ENCODE data around the gene LRP1B.

The LRP1B gene

GRCh38 chr2:142082368-142082767, 48.4 kb downstream of the LRP1B start:
- no peak for DNase-seq (ENCODE audit: low read depth, low spot score)
- no peaks in the 10 kb centered on the region for H3K9me3 ChIP-seq (ENCODE audit: insufficient read depth, low read length)
- H3K36me3 ChIP-seq (ENCODE audit: insufficient read depth, insufficient read length, low read length) = no peaks in the 10 kb centered on the region
- H3K9ac ChIP-seq (ENCODE audit: insufficient read length, low read depth) = no peak overlapping the region
- H3K27me3 ChIP-seq (ENCODE audit: insufficient read depth, insufficient read length) = no peaks in the 10 kb centered on the region
- no peak overlapping the region for H3K4me3 ChIP-seq (ENCODE audit: insufficient read length, low read depth)
- TF ChIP-seq SUZ12 (IDR thresholded peaks at IDR 0.05; ENCODE audit: extremely low read depth, insufficient read depth, insufficient read length) = no peak
- TF ChIP-seq YY1 (IDR thresholded peaks at IDR 0.05; ENCODE audit: insufficient read depth, insufficient read length) = no peak
- no peak for TF ChIP-seq ZNF274 (IDR thresholded peaks at IDR 0.05; ENCODE audit: low read depth, low read length)
- H3K4me1 ChIP-seq (ENCODE audit: insufficient read depth, insufficient read length) = no peaks in the 10 kb centered on the region

GRCh38 chr2:142076317-142076716, 54.5 kb downstream of the LRP1B start:
- H3K4me1 ChIP-seq (ENCODE audit: insufficient read depth, insufficient read length) = no peaks in the 10 kb centered on the region
- no peak for DNase-seq (ENCODE audit: low read depth, low spot score)
- H3K4me3 ChIP-seq (ENCODE audit: insufficient read length, low read depth) = no peak overlapping the region
- H3K9me3 ChIP-seq (ENCODE audit: insufficient read depth, low read length) = no peaks in the 10 kb centered on the region
- H3K36me3 ChIP-seq (ENCODE audit: insufficient read depth, insufficient read length, low read length) = no peaks in the 10 kb centered on the region
- TF ChIP-seq SUZ12 (IDR thresholded peaks at IDR 0.05; ENCODE audit: extremely low read depth, insufficient read depth, insufficient read length) (no peak), ZNF274 (IDR thresholded peaks at IDR 0.05; ENCODE audit: low read depth, low read length) (no peak)
- H3K27me3 ChIP-seq (ENCODE audit: insufficient read depth, insufficient read length) = no peaks in the 10 kb centered on the region
- H3K9ac ChIP-seq (ENCODE audit: insufficient read length, low read depth) = no peak overlapping the region

- H3K36me3 ChIP-seq (ENCODE audit: insufficient read depth, insufficient read length, low read length) = no peaks in the 10 kb centered on the region
- no peaks in the 10 kb centered on the region for H3K9me3 ChIP-seq (ENCODE audit: insufficient read depth, low read length)
- no peak for DNase-seq (ENCODE audit: low read depth, low spot score)
- no peaks in the 10 kb centered on the region for H3K27me3 ChIP-seq (ENCODE audit: insufficient read depth, insufficient read length)
- no peak overlapping the region for H3K4me3 ChIP-seq (ENCODE audit: insufficient read length, low read depth)
- no peak overlapping the region for H3K9ac ChIP-seq (ENCODE audit: insufficient read length, low read depth)
- no peaks in the 10 kb centered on the region for H3K4me1 ChIP-seq (ENCODE audit: insufficient read depth, insufficient read length)
- TF ChIP-seq SUZ12 (IDR thresholded peaks at IDR 0.05; ENCODE audit: extremely low read depth, insufficient read depth, insufficient read length) = no peak
- no peak for TF ChIP-seq YY1 (IDR thresholded peaks at IDR 0.05; ENCODE audit: insufficient read depth, insufficient read length)
- no peak for TF ChIP-seq ZNF274 (IDR thresholded peaks at IDR 0.05; ENCODE audit: low read depth, low read length)
Measured at GRCh38 chr2:142075826-142076225, 55.0 kb downstream of the LRP1B start.

DNA sequence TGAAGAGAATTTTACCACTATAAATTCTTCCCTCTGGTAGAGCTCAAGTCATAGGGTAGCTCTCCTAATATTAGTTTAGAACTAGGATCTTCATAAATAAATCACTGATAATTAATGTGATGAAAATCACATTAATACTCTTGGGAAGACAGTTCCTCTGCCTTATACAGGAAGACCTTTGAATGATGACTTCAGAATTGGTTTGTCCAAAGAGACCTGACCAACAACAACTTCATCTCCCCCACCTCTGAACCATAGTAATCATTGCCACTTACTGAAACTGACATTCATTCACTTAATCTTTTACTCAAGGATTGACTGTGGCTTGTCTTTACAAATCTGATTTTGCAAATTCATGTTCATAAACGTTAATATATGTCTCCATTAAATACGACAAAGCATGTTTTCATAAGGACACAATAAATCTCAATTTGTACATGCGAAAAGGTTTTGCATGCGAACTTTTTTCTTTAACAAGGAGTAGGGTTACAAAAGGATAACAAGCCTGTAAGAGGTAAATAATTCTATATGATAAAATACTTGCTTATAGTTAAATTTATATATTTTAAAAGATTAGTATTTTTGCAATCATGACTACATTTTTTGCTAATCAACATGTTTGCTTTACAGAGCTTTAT, 61.4 kb downstream of the LRP1B start:
- Histone ChIP-seq H3K4me1 (ENCODE audit: insufficient read depth, insufficient read length) (no peaks in the 10 kb centered on the region), H3K9ac (ENCODE audit: insufficient read length, low read depth) (no peak overlapping the region), H3K4me3 (ENCODE audit: insufficient read length, low read depth) (no peak overlapping the region), H3K9me3 (ENCODE audit: insufficient read depth, low read length) (no peaks in the 10 kb centered on the region), H3K27me3 (ENCODE audit: insufficient read depth, insufficient read length) (no peaks in the 10 kb centered on the region), H3K36me3 (ENCODE audit: insufficient read depth, insufficient read length, low read length) (no peaks in the 10 kb centered on the region)
- no peak for DNase-seq (ENCODE audit: low read depth, low spot score)
- TF ChIP-seq SUZ12 (IDR thresholded peaks at IDR 0.05; ENCODE audit: extremely low read depth, insufficient read depth, insufficient read length) = no peak

DNA sequence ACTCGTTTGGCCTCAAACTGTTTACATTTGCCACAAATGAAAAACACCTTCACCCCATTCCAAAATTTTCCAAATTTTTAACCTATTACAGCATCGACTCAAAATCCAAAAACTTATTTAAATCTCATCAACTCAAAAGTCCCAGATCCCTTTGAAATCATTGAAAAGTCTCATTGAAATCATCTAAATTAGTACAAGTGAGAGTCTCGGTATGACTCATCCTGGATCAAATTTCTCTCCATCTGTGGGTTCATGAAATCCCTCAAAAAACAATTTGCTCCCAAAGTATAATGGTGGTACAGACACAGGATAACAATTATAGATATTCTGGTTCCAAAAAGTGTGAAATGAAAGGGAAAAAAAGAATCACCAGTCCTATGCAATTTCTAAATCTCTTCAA, 65.1 kb downstream of the LRP1B start:
- TF ChIP-seq SUZ12 (IDR thresholded peaks at IDR 0.05; ENCODE audit: extremely low read depth, insufficient read depth, insufficient read length) (no peak), YY1 (IDR thresholded peaks at IDR 0.05; ENCODE audit: insufficient read depth, insufficient read length) (no peak), ZNF274 (IDR thresholded peaks at IDR 0.05; ENCODE audit: low read depth, low read length) (no peak)
- DNase-seq (ENCODE audit: low read depth, low spot score) = no peak
- H3K9ac ChIP-seq (ENCODE audit: insufficient read length, low read depth) = no peak overlapping the region
- no peak overlapping the region for H3K4me3 ChIP-seq (ENCODE audit: insufficient read length, low read depth)
- H3K4me1 ChIP-seq (ENCODE audit: insufficient read depth, insufficient read length) = no peaks in the 10 kb centered on the region
- no peaks in the 10 kb centered on the region for H3K9me3 ChIP-seq (ENCODE audit: insufficient read depth, low read length)
- H3K36me3 ChIP-seq (ENCODE audit: insufficient read depth, insufficient read length, low read length) = no peaks in the 10 kb centered on the region
- H3K27me3 ChIP-seq (ENCODE audit: insufficient read depth, insufficient read length) = no peaks in the 10 kb centered on the region

- H3K4me3 ChIP-seq (ENCODE audit: insufficient read length, low read depth) = no peak overlapping the region
- TF ChIP-seq YY1 (IDR thresholded peaks at IDR 0.05; ENCODE audit: insufficient read depth, insufficient read length) (no peak), SUZ12 (IDR thresholded peaks at IDR 0.05; ENCODE audit: extremely low read depth, insufficient read depth, insufficient read length) (no peak), ZNF274 (IDR thresholded peaks at IDR 0.05; ENCODE audit: low read depth, low read length) (no peak)
Measured at GRCh38 chr2:142065156-142065555, 65.7 kb downstream of the LRP1B start.

DNA sequence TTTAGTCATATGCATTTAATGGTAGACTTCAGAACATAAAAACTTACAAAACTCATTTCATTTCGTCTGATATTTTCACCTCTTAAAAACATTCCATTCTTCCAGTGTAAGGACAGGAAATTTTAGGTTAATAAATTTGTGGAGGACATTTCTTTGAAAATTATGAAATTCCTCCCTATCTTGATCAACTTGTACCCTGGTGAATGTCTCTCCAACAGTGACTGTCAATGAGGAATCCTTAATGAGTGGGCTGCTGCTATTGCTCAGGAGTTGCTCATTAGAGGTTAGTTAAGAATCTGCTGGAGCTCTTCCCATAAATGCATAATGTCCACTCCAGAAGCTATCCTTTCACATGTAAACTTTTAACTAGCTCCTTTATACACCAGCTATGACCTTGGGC, 69.1 kb downstream of the LRP1B start:
- DNase-seq (ENCODE audit: low read depth, low spot score) = no peak
- H3K4me1 ChIP-seq (ENCODE audit: insufficient read depth, insufficient read length) = no peaks in the 10 kb centered on the region
- no peaks in the 10 kb centered on the region for H3K36me3 ChIP-seq (ENCODE audit: insufficient read depth, insufficient read length, low read length)
- H3K9me3 ChIP-seq (ENCODE audit: insufficient read depth, low read length) = no peaks in the 10 kb centered on the region
- no peak overlapping the region for H3K4me3 ChIP-seq (ENCODE audit: insufficient read length, low read depth)
- H3K27me3 ChIP-seq (ENCODE audit: insufficient read depth, insufficient read length) = no peaks in the 10 kb centered on the region
- no peak overlapping the region for H3K9ac ChIP-seq (ENCODE audit: insufficient read length, low read depth)
- no peak for TF ChIP-seq YY1 (IDR thresholded peaks at IDR 0.05; ENCODE audit: insufficient read depth, insufficient read length)
- no peak for TF ChIP-seq ZNF274 (IDR thresholded peaks at IDR 0.05; ENCODE audit: low read depth, low read length)
- TF ChIP-seq SUZ12 (IDR thresholded peaks at IDR 0.05; ENCODE audit: extremely low read depth, insufficient read depth, insufficient read length) = no peak

More at GRCh38 chr2:142065156-142065555, 65.7 kb downstream of the LRP1B start:
- Histone ChIP-seq H3K4me1 (ENCODE audit: insufficient read depth, insufficient read length) (no peaks in the 10 kb centered on the region), H3K9ac (ENCODE audit: insufficient read length, low read depth) (no peak overlapping the region), H3K27me3 (ENCODE audit: insufficient read depth, insufficient read length) (no peaks in the 10 kb centered on the region), H3K9me3 (ENCODE audit: insufficient read depth, low read length) (no peaks in the 10 kb centered on the region), H3K36me3 (ENCODE audit: insufficient read depth, insufficient read length, low read length) (no peaks in the 10 kb centered on the region)
- no peak for DNase-seq (ENCODE audit: low read depth, low spot score)

Measured in NT2/D1 (cell line).